NOMO-1 (cell line): ENCODE results near the gene ZP1.

Experiments used
- DNase-seq, 2 experiments: peaks; one replicate each; lab custom pipeline; 2025; ENCODE audit not compliant: unreplicated experiment in 2 of 2; lab: John Stamatoyannopoulos, UW

Gene ZP1

DNA sequence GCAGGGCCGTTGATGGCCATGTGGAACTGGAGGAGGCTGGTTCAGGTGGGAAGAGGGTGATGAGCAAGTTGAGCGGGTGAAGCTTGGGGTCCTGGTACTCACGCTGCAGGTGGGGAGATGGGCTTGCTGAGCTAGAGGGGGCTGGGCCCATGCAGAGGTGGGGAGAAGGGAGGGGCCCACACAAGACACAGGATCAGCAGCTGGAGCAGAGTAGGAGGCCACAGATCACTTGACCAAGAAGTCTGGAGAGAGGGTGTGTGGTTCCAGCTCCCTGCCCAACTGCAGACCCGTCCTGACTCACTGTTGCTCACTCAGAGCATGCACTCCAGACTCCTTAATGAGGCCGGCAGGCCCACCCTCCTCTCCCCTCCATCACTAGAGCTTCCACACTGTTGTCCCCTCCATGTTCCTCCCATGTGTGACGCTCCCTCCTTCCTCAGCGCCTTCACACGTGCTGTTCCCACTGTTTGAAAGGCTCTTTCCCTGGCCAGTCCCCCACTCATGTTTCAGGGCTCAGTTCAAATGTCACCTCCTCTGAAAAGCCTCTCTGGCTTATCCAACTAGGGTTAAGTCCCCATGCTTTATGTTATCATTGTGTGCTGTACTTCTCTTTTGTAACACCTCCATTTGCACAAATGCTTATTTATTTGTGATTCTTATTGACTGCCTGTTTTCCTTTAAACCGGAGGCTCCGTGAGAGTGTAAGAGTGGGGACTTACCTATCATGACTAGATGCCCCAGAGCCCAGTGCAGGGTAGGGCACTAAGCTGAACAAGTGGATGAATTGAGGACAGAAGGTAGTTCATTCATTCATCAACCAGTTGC is 23.1 kb upstream of the ZP1 start:
- DNase-seq: no peak

DNA sequence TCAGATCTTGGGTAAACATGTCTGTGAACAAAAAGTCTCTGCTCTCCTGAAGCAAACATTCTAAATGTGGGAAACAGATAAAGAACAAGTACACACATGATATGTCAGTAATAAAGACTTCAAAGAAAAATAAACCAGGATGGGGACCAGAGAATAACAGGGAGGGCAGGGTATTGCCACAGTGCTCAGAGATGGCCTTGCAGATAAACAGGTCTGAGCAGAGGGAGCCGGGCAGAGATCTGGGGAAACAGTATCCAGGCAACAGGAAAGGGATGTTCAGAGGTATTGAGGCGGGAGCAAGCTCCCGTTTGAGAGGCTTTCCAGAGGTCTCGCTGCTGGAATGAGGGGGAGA is 22.5 kb upstream of the ZP1 start:
- no peak for DNase-seq

DNA sequence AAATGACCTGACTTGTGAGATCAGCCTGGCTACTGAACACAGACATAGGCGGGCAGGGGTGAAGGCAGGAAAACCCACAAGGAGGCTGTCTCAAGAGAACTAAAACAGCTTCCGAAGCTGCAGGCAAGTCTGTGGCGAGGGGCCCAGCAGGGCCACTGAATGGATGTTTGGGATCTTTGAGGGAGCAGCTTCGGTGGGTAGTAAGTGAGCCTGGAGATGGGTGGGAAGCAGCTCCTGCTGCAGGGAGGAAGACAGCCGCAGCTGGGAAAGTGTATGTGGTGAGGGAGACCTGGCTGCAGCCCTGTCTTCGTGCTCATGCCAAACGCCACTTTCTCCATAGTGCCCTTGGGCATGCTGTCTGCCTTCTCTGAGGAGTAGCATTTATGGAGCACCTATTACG is 22.0 kb upstream of the ZP1 start:
- DNase-seq: no peak

DNA sequence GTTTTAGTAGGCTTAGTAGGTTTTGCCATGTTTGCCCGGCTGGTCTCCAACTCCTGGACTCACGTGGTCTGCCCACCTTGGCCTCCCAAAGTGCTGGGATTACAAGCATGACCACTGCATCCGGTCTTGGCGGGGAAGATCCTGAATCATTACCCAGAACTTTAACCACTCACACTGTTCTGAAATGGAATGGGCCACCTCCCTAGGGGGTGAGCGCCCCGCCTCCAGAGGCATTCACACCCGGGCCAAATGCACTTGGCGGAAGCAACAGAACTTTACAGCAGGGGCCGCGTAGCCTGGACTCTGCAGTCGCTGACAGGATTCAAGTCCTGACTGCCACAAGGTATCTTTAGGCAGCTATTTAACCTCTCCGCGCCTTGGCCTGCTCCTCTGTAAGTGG is 20.1 kb upstream of the ZP1 start:
- DNase-seq: no peak

DNA sequence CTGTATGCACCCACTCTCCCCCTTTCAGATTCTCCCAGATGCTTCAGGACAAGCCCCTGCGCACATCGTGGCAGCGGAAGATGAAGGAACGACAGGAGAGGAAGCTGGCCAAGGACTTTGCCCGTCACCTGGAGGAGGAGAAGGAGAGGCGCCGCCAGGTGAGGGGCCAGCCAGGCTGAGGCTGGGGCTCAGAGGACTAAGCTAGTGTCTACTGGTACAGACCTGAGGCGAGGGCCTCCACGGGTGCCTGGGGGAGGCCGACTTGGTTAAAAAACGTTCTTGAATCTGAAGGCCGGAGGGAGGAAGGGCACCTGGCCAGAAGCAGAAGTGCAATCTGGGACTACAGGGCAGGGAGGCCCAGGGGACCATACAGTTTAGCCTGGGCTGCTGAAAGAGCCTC is 19.4 kb upstream of the ZP1 start:
- DNase-seq: no peak

DNA sequence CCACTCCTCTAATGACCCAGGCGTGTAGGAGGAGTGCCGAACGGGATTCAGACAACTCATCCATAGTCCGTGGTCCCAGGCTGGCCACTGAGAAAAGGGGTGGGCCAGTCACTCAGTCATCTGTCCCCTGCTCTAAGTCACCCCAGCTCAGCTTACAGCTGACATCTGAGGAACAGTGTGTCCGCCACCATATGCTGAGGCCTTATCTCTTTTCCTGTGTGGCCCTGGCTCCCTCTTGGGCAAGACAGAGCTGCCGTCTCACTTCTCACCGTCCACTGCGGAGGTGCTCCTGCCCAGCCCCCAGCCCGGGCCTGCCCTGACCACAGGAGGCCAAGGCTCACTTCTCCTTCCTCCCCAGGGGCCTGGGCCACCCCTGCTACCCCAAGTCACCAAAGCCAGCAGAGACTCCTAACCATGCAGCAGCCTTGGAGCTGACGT is 18.6 kb upstream of the ZP1 start:
- no peak for DNase-seq

DNA sequence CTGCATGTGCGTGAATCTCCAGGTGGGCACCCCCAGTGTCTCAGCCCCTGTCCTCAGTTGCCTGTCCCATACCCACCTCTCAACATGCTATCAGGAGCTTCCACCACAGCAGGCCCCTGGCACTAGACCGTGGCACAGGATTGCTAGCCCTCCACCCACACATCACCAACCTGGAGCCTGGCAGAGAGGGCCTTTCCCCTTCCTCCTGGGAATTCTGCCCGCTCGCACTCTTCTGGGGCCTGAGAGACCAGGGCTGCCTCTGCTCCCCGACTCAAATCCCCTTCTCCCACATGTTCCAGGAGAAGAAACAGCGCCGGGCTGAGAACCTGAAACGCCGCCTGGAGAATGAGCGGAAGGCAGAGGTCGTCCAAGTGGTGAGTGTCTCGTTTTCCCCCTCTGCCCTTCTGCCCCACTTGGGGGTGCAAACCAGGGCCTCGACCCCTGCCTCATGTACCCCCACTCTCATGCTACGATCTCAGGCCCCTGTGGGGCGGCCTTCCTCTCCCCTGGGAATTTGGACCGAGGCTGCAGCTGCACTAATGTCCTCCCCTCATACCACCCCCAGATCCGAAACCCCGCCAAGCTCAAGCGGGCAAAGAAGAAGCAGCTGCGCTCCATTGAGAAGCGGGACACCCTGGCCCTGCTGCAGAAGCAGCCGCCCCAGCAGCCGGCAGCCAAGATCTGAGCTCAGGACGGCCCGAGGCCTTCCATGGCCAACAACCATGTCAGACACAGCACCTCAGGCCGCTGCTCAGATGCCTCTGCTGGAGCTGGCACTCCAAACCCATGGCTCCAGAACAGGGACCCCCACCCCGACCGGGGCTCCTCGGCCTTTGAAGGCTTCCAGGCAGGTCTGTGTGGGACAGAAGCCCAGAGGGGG is 17.5 kb upstream of the ZP1 start:
- DNase-seq: no peak

DNA sequence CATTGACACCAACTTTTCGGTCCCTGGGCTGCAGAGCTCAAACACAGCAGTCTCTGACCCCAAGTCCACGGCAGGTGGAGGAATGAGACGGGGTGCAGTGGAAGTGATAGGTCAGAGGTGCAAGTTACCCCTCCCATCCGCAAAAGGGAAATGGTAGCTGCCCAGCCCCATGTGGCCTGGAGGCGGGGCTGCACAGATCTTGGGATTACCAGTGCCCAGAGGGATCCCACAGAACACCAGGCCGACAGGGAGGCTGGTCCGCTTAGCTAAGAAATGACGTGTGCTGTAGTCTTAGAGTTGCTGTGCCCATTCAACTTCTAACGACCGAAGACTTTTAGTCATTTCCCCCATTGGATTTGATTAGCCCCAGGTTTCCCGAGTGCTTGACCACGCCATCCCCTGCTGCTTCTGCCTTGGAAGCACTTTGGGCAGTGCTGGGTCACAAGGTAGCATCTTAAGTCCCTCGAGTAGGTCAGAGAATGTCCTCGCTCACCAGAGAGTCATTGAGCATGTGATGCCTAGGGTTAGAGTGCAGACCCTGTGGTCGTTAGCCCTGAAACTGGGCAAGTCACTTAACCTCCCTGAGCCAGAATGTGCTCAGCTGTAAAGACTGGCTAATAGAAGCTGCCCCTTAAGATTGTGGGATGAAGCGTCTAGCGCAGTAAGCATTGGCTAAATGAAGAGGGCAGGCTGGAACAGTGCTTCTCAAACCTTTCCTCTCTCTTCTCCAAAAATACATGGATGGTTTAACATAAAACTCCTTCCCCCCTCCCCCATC is 15.8 kb upstream of the ZP1 start:
- no peak for DNase-seq

DNA sequence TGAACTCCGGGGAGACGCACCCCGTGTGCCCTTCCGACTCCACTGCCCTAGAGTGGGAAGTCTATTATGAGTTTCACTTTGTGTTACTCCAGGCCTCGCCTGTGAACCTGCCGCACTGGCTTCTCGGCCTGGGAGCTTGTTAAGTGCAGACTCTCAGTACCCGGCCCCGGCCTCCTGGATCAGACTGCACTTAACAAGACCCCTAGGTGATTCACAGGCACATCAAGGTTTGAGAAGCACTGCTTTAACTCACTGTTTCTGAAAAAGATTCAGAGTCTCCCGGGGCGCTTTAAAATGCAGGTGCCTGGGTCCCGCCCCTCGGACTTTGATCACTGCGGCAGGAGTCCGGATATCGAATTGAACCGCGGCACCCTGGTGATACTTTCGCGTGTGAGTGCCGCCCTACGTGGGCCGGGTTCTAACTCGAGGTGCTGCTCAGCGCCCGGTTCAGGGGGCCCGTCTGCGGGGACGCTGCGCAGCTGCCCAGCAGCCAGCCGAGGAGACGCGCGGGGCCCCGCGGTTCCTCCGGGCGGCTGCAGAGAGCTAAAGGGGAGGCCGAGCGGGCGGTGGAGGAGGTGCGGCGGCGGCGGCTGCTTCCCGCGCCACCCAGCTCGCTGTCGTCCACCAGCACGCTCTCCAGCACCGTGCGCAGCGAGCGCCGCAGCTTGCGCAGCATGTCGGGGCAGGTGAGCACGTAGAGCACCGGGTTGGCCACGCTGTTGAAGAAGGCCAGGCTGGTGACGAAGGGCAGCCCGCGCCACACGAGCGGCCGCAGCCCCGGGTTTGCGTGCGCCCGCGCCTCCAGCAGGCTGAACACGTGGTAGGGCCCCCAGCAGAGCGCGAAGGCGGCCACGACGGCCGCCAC is 15.0 kb upstream of the ZP1 start:
- DNase-seq: no peak

DNA sequence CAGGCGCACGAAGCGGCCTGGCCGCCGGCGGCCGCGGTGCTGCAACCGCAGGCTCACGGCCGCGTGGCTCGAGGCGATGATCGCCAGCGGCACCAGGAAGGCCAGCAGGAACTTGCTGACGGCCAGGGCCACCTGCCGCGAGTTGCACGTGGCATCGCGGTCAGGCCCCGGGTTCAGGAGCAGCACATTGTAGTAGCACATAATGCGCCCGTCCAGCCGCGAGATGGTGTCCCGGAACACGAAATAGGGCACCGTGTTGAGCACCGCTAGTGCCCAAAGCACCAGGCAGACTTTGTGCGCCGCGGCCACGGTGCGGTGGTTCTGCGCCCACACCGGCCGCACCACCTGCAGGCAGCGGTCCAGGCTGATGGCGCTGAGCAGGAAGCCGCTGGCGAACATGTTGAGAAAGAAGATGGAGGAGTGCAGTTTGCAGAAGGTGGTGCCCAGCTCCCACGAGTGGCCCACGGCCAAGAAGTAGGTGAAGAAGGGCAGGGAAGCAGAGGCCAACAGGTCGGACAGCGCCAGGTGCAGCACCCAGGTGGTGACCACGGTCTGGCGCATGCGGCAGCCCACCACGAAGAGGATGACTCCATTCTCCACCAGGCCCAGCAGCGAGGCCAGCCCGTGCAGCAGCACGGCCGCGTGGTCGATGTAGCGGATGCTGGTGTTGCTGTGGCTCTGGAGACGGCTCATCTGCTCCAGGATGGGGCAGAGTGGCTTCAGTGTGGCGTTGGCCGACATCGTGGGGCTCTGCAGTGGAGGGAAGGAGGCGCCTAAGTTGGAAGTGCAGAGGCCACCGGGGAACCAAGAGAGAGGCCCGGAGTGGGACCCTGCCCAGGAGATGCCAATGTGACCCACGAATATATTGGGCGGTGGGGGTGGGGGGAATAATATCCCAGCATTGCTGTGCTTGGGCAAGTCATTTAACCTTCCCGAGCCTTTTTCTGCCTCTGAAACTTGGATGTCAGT is 14.1 kb upstream of the ZP1 start:
- DNase-seq: no peak

DNA sequence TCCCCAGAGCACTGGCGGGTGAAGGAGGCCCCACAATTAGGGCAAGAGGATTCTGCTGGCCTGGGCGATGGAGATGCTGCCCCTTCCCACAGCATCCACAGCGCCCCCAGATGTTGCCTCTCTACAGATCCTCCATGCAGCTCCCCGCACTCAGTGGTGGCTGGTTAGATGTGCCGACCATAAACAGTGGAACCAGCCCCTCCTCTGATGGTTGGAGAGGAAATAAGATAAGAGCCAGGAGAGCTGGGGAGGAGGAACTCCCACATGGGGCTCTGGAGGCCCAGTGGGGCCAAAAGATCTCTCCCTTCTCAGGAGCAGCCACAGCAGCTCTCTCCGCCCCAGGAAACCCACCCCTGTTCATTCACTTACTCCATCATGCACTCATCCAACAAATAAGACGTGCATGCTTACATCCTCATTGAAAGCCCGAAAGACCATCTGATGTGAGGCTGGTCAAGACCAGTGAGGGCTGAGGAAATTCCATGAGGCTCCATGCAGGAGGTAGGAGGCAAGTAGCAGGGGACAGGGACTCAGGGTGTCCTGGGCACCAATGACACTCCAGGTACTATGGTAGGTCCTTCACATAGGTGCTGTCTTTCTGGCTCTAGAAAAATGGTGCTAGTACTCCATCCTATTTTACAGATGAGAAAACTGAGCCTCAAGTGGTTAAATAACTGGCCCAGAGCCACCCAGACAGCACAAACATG is 13.0 kb upstream of the ZP1 start:
- DNase-seq: no peak

DNA sequence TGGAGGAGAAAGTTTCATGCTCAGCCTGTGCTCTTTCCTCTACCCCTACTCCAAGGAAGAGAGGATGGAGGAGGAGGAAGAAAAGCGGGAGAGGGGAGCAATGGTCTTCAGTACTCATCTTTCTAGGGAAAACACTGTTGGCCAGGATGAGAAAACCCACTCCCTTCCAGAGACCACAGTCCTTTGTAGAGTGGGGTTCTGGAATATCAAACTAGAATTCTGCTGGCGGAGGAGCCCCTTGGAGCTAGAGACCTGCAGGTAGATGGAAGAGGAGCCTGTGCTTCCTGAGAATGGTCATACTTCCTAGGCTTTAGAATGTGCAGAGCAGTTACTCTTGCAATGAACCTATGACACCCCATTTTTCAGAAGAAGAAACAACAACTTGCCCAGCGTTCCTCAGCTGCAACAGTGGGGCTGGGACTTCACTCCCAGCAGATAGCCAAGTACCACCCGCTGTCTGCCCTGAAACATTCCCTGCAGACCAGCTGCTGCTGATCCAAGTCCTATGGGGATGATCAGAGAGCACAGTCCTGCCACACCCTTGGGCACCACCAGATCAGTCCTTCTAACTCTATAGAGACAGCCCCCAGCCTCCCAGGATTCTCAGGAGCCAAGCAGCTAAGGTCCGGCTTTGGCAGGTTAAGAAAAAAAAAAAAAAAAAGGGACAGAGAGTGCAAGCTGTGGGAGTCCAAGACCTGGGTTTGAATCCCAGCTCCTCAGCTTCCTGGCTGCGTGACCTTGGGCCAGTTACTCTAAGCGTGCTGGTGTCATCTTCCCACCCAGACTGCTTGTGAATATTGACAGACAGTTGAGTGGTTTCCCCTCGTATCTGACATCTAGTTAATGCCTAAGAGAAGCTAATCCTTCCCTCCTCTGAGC is 12.3 kb upstream of the ZP1 start:
- DNase-seq: no peak

DNA sequence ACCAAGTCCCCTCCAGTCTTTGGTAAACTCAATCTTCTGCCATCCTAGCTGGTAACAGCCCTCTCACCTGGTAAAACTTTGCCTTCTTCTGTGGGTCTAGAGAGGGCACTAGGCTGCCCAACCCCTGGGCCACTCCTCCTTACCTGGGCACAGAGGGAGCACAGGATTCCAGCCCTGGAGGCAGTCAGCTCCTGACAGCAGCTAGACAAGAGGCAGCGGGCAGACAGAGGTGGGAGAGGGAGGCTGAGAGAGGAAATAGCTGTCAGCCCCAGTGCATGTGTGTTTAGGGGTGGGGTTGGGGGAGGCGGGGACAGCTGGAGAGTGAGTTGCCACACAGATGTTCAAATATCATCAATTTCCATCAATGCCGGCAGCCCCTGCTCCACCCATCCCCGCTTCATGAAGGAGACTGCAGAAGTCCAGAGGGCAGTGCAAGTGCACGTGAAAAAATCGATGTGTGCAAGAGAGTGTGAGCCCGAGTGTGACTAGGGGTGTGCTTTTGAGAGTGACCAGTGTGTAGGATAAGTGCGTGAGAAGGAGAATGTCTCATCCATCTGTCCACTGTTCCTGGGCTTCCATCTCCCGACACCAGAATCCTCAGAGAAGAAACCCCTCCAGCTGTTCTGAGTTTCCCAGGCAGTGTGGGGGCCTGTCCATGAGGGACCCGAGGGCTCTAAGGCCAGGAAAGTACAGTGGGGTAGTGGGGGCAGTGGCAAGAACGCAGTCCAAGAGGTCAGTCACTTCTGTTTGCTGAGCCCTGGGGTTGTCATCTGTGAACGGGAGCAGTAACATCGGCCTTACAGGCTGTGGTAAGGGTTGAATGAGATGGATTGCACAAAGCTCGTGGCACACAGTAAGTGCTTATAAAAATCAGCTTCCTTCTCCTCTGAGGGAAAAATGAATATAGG is 11.4 kb upstream of the ZP1 start, which contains the start of gene PTGDR2:
TSS of gene PTGDR2 (minus strand) at position 225 of the 908 bp plus-strand sequence. CDS start 2,228 bp downstream, outside the sequence.
- no peak for DNase-seq

DNA sequence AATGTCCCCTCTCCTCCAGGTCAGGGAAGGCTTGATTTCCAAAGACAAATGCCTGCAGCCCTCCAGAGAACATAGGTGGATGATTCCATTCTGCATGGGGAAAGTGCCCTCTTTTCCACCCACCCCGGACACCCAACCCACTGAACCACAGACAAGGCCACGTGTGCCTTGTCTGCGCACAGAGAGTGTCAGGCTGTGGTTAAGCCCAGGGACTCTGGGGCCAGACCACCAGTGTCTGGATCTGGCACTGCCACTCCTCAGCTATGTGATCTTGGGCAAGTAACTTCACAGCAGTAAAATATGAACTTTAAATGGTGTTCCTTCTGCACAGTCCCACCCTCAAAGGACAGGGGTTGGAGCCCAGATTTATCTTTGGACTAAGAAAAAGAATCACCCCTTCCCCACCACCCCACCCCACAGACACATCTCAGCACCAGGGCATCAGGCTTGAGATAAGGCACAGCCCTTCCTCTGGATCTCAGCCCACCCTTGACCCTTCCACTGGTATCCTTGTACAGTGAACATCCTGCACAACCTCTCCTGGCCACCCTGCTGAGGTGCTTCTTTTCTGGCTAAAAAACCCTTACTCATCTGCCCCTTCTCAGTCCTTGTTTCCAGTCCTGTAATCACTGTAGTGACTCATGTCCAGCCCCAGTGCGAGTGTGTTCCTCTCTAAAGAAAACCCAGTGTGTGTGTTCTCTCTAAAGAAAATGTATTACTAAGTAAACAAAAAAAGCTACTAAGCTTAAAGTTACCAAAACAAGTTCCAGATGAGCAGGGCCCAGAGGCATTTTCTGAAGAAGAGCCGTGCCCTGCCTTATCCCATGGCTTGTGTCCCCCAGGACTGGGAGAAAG is 9.7 kb upstream of the ZP1 start:
- no peak for DNase-seq

DNA sequence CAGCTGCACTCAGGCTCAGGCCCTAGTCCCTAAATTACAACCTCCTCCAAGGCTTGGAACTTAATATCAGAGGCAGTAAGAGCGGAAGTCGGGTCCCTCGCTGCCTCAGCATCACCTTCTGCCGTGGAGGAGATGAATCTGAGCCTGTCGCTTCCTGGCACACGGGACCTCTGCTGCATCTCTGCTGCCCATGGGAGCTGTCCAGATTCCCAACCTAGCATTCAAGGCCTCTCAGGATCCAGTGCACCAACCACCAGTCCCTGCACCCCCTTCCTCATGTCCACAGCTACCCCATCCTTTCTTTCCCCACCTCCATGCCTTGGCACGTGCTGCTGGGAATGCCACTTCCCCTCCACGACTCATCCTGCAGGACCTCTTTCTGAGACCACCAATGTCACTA is 9.1 kb upstream of the ZP1 start:
- DNase-seq: no peak
